Transverse colon (tissue), 4 donors: ENCODE results near the gene STEAP3. TPM values are rescaled to one million over a fixed set of nuclear protein-coding genes. Genes with fewer than 3 reads are reported as not detected.

ENCODE experiments used
- DNase-seq: peaks from one replicate; pipeline ENCODE4 v3.0.0-alpha.2; 2019
- H3K27ac ChIP-seq, 4 donors: fragments of 200-600 bp; sonication (generic); 2 replicates each; pipeline ENCODE4 v1.5.1; 2016 to 2018; ENCODE audit warnings: inconsistent platforms in 4 of 4
- H3K27me3 ChIP-seq: fragments of 200-600 bp; sonication (generic); 2 replicates; pipeline ENCODE4 v1.5.1; 2017; ENCODE audit warnings: inconsistent platforms
- H3K36me3 ChIP-seq, 4 donors: fragments of 200-600 bp; sonication (generic); 2 replicates each; pipeline ENCODE4 v1.5.1; 2017 to 2019; ENCODE audit warnings: inconsistent platforms in 4 of 4
- H3K4me1 ChIP-seq, 4 donors: fragments of 200-600 bp; sonication (generic); 2 replicates each; pipeline ENCODE4 v1.5.1; 2017 to 2020; ENCODE audit warnings: inconsistent platforms in 4 of 4
- H3K4me3 ChIP-seq, 4 donors: fragments of 200-600 bp; sonication (generic); 1 replicate in 1 of 4; 2 replicates in 3 of 4; pipeline versions ENCODE4 v1.5.1 to v1.6.1; 2017 to 2019; ENCODE audit warnings: inconsistent platforms in 4 of 4
- H3K9me3 ChIP-seq, 2 donors: fragments of 200-600 bp; sonication (generic); 2 replicates each; pipeline ENCODE4 v1.5.1; 2017 to 2019; ENCODE audit warnings: inconsistent platforms in 2 of 2
- EP300 ChIP-seq: sonication (generic); formaldehyde crosslinking; IDR thresholded peaks from one replicate; pipeline ENCODE4 v1.6.1; 2017; ENCODE audit warnings: antibody characterized with exemption, low read depth
- POLR2A ChIP-seq: fragments of 450-650 bp; IDR thresholded peaks from one replicate; pipeline ENCODE4 v1.6.1; 2016; ENCODE audit warnings: antibody characterized with exemption, mild to moderate bottlenecking, moderate library complexity
- POLR2AphosphoS5 ChIP-seq, 3 donors: sonication (generic); formaldehyde crosslinking; IDR thresholded peaks; one replicate each; pipeline ENCODE4 v1.6.1; 2016; ENCODE audit warnings: antibody characterized with exemption in 3 of 3
- WGBS, 2 donors: methylation state at CpG; one replicate each; pipeline ENCODE4 v1.1.5; 2018; ENCODE audit warnings: low coverage in 1 of 2; 5-methylcytosine and 5-hydroxymethylcytosine counted together
- in situ Hi-C, 4 donors: fragments of 200-750 bp; cut with MboI; loops; one replicate each; pipeline versions ENCODE4 v1.15.0 to v1.15.1; 2017; ENCODE audit warnings: low sequenced_read_pairs in 3 of 4, low pct_ligation_motif_present in 1 of 4, low pct_unique_long_range_greater_than_20kb in 1 of 4
- intact Hi-C: fragments of 100-400 bp; cut with DNase I; formaldehyde crosslinking; loops from one replicate; pipeline ENCODE4 v1.15.1; 2023; ENCODE audit warnings: low total_unique reads
- total RNA-seq, 4 donors: library from RNA; depleted of rRNA; stranded (reverse); fragments of >200 nt; gene quantifications; one replicate each; pipeline ENCODE4 v1.1.0, GENCODE V29; 2016
- TF ChIP-seq, protein P1 (sequence below), 5 experiments: fragments of 200-600 bp in 3 of 5; fragments of 450-650 bp in 2 of 5; sonication (generic) in 3 of 5; IDR thresholded peaks; 1 replicate in 2 of 5; 2 replicates in 3 of 5; pipeline ENCODE4 v1.5.1; 2016 to 2017; ENCODE audit warnings: antibody characterized with exemption in 5 of 5, inconsistent platforms in 3 of 5, mild to moderate bottlenecking in 2 of 5, moderate library complexity in 1 of 5

The STEAP3 gene
- total RNA-seq, 4 donors from 2014 or later = 23.3 to 54.3 (median 37.6) TPM

DNA sequence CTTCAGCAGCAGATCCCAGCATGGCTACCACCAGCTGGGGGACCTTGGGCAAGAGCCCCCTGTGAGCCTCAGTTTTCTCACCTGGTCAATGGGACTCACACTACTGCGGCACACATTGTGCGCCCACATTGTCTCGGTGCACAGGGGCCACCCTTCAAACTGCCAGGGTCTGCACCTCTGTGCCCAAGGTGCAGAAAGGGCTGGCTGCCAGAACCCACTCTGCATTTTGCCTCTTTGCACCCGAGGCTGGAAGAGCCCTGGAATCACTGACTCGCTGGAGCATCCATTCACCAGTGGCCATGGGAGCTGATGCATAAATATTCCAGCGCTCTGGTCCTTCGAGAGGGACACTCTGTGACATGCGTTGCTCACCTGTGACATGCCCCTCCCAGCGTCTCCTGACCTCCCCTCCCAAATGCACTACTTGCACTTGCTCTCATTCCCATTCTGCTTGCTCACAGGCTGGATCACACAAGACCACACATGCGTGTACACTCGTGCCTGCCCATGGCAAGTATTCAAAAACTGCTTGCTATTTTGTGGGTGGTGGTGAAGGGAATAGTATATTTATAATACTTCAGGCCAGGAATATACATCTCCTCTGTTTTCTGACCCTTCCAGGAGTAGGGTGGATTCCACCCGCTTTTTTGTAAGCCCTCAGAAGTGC is 46.3 kb upstream of the STEAP3 start:
- in situ Hi-C loops = loop anchor here (10.0 to 25.0 kb wide), 2 partner anchors 290 to 293 kb away; no protein-coding TSS in a partner anchor

DNA sequence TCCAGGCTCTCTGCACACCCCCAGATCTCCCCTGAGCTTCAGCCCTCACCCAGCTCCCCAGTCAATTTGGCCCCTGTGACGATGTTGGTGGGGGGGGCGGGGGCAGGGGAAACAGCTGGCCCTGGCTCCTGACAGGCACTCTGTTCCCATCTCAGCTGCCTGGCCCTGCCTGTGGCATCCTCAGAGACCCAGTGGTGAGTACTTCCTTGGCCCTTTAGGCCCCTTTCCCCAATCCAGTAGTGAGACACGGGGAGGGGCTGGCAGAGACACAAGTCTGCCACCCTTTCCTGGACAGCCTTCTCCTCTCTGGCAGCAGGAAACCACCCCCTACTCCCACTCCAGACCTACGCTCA is 45.8 kb upstream of the STEAP3 start:
- DNase-seq = no peak
- TF ChIP-seq POLR2A (no peak), EP300 (no peak), POLR2AphosphoS5 (IDR thresholded peaks at IDR 0.05) (no peak)
- TF ChIP-seq, protein P1, sequence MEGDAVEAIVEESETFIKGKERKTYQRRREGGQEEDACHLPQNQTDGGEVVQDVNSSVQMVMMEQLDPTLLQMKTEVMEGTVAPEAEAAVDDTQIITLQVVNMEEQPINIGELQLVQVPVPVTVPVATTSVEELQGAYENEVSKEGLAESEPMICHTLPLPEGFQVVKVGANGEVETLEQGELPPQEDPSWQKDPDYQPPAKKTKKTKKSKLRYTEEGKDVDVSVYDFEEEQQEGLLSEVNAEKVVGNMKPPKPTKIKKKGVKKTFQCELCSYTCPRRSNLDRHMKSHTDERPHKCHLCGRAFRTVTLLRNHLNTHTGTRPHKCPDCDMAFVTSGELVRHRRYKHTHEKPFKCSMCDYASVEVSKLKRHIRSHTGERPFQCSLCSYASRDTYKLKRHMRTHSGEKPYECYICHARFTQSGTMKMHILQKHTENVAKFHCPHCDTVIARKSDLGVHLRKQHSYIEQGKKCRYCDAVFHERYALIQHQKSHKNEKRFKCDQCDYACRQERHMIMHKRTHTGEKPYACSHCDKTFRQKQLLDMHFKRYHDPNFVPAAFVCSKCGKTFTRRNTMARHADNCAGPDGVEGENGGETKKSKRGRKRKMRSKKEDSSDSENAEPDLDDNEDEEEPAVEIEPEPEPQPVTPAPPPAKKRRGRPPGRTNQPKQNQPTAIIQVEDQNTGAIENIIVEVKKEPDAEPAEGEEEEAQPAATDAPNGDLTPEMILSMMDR (IDR thresholded peaks at IDR 0.05) = no peak
- H3K27me3 ChIP-seq = no peaks in the 10 kb centered on the region
- 68% methylated on average over 4 of the region's 4 CpGs; no CpG with 5 or more reads in 1 of the 2 donors for WGBS, 2 donors
- intact Hi-C loops = no loop called here
- H3K36me3 ChIP-seq = no peaks in the 10 kb centered on the region
- H3K4me3 ChIP-seq = no peak overlapping the region
- no peak overlapping the region for H3K27ac ChIP-seq
- no peaks in the 10 kb centered on the region for H3K4me1 ChIP-seq
- H3K9me3 ChIP-seq = no peaks in the 10 kb centered on the region
- in situ Hi-C loops = loop anchor here (10.0 to 25.0 kb wide), 2 partner anchors 291 to 293 kb away; no protein-coding TSS in a partner anchor

More for the DNA sequence above, 46.3 kb upstream of the STEAP3 start:
- no peak for DNase-seq
- WGBS, 2 donors = 80 to 86% methylated on average over 1 to 12 of the region's 12 CpGs
- Histone ChIP-seq H3K4me1 (no peaks in the 10 kb centered on the region), H3K27me3 (no peaks in the 10 kb centered on the region), H3K27ac (no peak overlapping the region), H3K9me3 (no peaks in the 10 kb centered on the region), H3K4me3 (no peak overlapping the region), H3K36me3 (no peaks in the 10 kb centered on the region)
- intact Hi-C loops = no loop called here
- TF ChIP-seq POLR2A = no peak
- TF ChIP-seq EP300 = no peak
- TF ChIP-seq, protein P1 (IDR thresholded peaks at IDR 0.05) = no peak
- no peak for TF ChIP-seq POLR2AphosphoS5 (IDR thresholded peaks at IDR 0.05)

DNA sequence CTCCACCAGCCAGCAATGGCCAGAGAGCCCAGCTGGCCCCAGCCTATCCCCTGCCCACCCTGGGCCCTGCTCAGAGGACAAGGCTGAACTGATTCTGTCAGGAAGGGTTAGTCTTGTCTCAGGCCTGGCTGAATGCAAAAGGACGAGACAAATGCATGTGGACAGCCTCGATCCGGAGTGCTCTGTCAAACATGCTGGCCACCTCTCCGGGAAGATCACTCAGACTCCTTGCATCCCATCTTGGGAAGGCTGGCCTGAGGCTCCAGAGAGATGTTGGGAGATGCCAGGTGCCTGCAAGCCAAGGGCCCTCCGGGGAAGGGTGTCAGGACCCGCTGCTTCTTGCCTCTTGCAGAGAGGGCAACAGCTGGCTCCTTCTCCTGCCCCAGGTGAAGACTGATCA is 44.9 kb upstream of the STEAP3 start:
- H3K4me3 ChIP-seq = no peak overlapping the region
- no peaks in the 10 kb centered on the region for H3K9me3 ChIP-seq
- 90% methylated on average over 6 of the region's 6 CpGs; no CpG with 5 or more reads in 1 of the 2 donors for WGBS, 2 donors
- H3K36me3 ChIP-seq = no peaks in the 10 kb centered on the region
- no peaks in the 10 kb centered on the region for H3K27me3 ChIP-seq
- in situ Hi-C loops (loop anchor here (10.0 to 25.0 kb wide), 2 partner anchors 291 to 294 kb away; no protein-coding TSS in a partner anchor), intact Hi-C loops (no loop called here)
- DNase-seq = no peak
- TF ChIP-seq, protein P1 (IDR thresholded peaks at IDR 0.05) = no peak
- TF ChIP-seq EP300 (no peak), POLR2A (no peak)
- no peaks in the 10 kb centered on the region for H3K4me1 ChIP-seq
- H3K27ac ChIP-seq = no peak overlapping the region

DNA sequence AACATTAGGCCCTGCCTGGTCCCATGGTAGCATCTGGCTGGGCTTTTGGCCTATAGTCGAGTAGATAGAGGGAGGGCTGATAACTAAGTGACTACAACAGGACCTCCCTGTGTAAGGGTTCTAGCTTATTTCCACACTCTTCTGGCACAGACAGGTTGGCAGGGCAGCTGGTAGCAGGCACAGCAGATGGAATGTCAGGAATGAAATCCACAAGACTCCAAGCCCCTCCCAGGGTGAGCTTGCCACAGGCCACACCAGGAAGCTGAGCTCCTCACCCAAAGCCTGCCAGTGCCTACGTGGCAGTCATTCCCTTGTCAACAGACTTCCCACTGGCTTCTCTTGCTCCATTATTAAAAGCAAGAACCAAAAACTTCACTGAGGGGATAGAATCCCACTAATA is 44.4 kb upstream of the STEAP3 start:
- no peak overlapping the region for H3K4me3 ChIP-seq
- no peak overlapping the region for H3K27ac ChIP-seq
- DNase-seq = no peak
- H3K27me3 ChIP-seq = no peaks in the 10 kb centered on the region
- 62% methylated on average over 2 of the region's 2 CpGs; no CpG with 5 or more reads in 1 of the 2 donors for WGBS, 2 donors
- intact Hi-C loops = no loop called here
- no peaks in the 10 kb centered on the region for H3K4me1 ChIP-seq
- in situ Hi-C loops = loop anchor here (10.0 to 25.0 kb wide), 2 partner anchors 292 to 294 kb away; no protein-coding TSS in a partner anchor
- no peaks in the 10 kb centered on the region for H3K36me3 ChIP-seq
- no peak for TF ChIP-seq POLR2AphosphoS5 (IDR thresholded peaks at IDR 0.05)
- TF ChIP-seq, protein P1 (IDR thresholded peaks at IDR 0.05) = no peak
- TF ChIP-seq POLR2A = no peak
- TF ChIP-seq EP300 = no peak
- no peaks in the 10 kb centered on the region for H3K9me3 ChIP-seq
